GM19328 (cell line): ENCODE data around the gene UNC50.

Source experiments
- ATAC-seq: cut with Tn5 transposase; IDR thresholded peaks from one replicate; pipeline ENCODE4 v1.9.1; 2021; ENCODE audit warnings: mild to moderate bottlenecking, moderate library complexity; ENCODE audit not compliant: unreplicated experiment

Gene UNC50, protein sequence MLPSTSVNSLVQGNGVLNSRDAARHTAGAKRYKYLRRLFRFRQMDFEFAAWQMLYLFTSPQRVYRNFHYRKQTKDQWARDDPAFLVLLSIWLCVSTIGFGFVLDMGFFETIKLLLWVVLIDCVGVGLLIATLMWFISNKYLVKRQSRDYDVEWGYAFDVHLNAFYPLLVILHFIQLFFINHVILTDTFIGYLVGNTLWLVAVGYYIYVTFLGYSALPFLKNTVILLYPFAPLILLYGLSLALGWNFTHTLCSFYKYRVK

DNA sequence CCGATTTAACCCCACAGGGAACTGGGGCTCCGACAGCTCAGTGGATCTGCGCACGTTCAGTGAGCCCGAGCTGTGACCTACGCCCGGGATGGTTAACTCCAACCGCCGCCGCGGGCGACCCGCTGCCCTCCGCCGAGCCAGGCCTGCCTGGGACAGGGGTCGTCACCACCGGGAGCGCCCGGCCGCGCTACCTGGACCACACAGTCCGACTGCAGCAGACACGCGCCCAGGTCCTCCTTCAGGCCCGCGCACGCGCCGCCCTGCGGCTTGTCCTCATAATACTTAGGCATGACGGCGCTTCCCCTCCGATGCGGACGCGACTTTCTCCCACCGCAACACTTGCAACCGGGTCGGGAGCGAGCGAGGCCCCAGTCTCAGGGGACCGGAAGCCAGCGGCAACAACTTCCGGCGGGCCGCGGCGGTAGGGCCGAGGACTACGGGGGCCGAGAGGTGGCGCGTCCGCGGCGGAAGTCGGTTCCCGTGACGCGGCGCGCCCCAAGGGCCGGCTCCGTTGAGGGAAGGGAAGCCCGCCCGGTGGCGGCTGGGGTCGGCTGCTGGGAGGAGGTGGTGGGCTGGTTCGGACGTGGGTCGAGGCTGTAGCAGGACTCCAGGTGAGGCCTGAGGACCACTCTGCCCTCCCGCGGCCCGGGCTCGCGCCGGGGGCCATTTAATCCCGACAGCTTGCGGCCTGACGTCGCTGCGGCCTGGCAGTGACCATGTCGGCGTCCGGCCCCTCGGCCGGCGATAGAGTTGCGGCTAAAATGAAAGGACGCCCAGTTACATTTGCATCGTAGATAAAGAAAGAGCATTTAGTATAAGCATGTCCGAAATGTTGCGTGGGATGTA lies at the start of gene UNC50, which contains the start of gene COA5:
UNC50 (plus strand) TSS at position 474 of the 846 bp plus-strand sequence. CDS start 1,171 bp downstream, outside the sequence.
COA5 (minus strand) TSS at position 397 of the 846 bp plus-strand sequence; CDS start at position 290, 107 bp downstream.
- ATAC-seq = peak; percentile 82

DNA sequence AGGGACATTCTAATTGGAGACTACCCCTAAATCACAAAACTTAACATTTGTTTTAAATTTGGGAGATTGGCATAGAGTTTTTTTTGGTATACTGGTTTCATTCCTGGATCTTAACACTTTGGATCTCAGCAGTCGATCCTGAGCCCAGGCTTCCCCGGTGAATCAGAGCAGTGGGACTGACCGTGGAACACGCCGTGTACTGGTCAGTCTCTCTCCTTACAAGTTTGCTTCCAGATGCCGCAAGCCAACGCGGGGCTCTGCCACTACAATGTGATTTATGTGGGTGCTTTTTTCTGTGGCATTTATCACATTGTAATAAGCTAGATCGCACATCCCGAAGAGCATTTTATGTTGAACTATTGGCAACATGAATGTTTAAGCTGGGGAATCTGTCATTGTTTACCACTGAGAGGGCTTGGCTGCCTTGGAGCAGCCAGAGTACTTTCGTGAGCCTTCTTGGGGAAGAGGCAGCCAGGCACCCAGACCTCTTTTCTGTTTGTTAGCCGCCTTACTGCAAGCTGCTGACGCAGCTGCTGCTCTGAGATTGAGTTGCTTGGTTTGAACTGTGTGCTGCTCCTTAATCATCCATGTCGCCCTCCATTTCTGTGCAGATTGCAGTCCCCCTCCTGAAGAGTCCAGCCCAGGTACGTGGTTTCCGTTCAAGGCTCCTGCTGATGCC lies 49.4 kb upstream of the UNC50 start:
- no peak for ATAC-seq

DNA sequence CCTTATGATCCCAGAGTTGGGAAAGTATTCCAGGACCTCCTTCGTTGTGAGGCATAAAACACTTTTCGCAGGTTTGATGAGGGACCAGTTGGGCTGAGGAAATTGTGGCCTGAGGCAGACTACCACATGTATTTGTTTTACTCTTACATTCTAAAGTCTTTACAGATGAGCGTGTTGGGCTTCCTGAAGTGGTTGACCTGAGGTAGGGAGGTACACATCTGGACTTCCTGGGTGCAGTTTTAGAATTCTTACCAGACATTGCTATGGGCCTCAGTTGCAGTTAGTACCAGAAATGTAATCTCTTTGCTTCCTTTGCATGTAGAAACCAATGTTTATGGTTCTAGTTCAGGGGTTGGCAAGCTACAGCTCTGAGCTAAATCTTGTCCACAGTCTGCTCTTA lies 48.8 kb upstream of the UNC50 start:
- ATAC-seq = no peak

DNA sequence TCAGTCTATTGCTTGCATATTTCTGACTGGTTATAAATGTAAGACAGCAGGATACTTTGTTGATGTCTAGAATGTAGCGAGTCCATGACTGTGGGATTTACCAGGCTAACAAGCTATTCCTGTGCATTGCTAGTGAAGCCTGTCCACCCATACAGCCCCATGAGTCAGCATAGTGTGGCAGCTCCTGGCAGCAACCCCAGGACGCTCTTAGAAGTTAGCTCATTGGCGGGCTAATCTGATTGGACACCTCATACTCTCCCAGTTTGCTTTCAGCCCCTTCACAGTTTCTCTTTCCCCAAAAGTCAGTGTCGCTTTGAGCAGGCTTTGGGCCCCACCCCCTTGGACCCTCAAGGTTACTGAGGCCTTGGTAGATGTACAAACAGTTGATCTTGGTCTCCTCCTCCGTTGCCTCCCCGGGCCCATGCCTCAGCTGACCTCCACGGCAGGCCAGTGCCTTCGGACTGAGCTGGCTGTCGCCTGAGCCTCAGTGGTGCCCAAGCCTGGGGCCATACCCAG lies 48.1 kb upstream of the UNC50 start:
- ATAC-seq = no peak

DNA sequence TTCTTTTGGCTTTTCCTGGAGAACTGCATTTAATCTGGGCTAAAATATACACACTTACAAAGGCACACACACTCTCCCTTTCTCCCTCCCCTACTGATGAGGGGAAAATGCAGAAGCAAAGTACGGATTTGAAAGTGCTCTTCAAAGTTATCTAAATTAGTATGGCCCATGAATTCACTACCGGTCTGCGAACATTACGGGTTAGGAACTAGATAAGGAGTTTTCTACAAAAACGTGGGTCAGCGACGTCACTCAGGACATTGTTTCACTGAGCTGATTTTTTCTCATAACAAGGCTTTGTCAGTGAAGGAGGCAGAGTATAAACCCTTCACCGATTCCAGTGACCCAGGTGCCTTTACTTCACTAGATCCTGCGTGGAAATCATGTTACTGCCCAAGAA lies 47.4 kb upstream of the UNC50 start:
- no peak for ATAC-seq

DNA sequence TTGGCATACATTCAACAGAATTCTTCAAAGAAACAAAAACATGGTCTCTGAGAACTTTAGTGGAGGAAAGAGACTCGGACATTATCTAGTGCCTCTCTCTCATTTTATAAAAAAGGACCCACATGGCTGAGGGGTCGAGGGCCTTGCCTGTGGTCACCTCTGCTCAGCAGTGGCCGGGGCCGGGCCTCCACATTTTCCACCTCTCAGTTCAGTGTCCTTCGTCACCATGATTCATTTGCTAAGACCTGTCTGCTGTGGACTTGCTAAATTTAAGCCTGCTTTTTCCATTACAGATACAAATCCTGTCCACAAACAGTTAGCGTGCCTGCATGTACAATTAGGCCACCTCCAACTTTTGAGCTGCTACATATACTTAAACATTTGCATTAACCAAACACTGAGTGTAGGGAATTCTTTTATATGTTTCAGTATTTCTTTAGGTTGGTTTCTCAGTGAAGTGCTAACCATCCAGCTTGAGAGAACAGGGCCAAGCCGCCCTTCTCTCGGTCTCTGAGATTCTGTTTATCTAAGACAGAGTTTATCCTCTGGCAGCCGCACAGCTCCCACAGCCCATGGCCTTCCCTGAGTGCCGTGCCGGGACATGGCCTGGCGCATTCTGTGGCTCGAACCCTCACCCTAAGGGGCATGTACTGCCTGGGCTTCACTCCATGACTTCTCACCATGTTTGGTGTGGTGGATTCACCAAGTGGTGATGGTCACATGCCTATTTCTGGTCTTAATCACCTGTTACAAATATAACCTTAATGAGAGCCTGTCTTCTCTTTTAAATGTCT lies 46.3 kb upstream of the UNC50 start:
- no peak for ATAC-seq

DNA sequence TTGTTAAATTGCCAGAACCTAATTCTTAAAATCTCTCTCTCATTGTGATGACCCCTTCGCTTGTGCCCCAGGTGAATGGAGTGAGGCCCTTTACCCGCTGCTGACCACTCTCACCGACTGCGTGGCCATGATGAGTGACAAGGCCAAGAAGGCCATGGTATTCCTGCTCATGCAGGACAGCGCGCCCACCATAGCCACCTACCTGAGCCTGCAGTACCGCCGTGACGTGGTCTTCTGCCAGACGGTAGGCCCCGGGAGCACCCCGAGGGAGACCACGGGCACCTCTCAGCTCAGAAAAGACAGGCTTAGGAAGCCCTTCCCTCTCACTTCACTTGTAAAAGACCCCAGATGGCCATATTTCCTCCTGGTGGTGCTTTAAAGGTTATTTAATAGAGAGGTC lies 45.0 kb upstream of the UNC50 start:
- no peak for ATAC-seq

DNA sequence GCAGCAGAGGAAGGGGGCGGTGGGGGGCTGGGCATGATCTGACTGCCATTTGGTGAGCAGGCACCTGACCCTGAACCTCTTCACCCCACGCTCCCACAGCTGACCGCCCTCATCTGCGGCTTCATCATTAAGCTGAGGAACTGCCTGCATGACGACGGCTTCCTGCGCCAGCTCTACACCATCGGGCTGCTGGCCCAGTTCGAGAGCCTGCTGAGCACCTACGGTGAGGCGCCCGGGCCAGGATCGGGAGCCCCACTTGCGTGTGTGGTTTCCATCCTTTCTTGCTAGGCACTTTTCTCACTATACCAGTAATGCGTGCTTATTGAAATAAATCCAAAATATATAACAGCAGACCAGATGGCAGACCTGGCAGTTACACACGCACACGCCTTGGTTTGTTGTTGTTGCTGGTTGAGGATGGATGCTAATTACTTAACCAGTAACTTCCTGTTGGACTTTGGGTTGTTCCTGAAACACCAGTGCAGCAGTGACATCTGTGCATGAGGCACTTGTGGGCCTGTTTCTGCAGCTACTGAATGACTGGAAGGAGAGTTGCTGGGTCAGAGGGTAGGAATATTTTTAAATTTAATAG lies 43.8 kb upstream of the UNC50 start:
- ATAC-seq = no peak

DNA sequence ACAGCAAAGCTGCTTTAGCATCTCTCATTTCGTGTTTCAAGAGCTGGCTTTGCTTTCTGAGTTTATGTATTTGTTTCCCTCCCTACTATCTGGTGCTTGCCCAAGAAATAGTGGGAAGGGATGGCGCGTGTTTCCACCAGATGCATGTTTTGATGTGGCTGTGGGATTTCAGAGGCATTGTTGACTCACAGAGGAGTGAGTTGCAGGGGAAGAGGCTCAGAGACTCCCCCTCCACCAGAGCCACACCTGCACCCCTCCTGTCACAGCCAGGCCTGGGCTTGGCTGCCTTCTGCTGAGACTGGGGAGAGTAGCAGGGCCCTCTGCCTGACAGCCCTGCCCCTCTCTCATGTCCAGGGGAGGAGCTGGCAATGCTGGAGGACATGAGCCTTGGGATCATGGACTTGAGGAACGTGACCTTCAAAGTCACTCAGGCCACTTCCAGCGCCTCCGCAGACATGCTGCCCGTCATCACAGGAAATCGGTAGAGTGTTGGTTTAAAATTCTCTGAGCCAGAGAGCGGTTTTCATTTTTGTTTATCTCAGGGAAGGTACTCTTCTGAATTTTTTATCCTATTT lies 43.0 kb upstream of the UNC50 start:
- no peak for ATAC-seq

DNA sequence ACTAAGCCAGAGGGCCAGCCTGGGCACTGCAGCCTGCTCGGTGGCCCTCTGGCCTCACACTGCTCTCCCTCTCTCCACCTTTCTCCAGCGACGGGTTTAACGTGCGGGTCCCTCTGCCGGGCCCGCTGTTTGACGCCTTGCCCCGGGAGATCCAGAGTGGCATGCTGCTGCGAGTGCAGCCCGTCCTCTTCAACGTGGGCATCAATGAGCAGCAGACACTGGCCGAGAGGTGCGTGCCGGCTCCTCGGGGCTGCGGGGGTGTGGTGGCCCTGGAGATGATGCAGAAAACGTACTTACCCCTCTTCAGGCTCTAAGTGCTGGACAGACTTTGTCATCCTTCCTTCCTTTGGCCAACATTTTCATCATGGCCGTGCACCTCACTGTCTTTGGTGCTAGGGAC lies 42.4 kb upstream of the UNC50 start:
- ATAC-seq = no peak

DNA sequence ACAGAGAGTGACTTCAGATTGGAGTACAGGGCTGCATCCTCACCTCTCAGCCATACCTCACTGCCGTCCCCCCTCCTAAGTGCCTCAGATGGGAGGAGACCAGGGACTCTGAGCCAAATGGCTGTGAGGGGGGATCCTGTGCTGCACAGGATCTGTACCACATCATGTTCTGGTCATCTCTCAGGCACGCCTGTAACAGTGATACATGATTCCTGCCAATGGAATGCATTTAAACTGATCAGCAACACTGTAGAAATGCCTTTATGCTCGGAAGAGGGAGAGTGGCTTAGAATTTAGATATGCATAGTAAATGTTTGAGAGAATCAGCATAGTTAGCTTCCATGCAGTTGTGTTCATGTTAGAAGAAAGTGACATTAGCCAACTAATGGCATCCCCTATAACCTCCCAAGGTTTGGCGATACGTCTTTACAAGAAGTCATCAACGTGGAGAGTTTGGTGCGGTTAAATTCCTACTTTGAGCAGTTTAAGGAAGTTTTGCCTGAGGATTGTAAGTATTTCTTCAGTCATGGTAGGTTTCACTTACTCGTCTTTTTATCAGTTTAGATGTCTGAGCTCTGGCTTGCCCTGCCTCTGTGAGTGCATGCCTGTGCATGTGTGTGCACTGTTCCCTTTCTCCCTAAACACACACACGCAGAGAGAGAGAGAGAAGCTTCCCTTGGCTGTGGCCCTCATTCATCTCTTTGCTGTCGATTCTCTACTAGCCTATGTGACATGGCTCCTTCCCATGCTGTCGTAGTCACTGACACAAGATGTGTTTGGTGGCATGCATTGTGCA lies 40.0 kb upstream of the UNC50 start:
- ATAC-seq = no peak

DNA sequence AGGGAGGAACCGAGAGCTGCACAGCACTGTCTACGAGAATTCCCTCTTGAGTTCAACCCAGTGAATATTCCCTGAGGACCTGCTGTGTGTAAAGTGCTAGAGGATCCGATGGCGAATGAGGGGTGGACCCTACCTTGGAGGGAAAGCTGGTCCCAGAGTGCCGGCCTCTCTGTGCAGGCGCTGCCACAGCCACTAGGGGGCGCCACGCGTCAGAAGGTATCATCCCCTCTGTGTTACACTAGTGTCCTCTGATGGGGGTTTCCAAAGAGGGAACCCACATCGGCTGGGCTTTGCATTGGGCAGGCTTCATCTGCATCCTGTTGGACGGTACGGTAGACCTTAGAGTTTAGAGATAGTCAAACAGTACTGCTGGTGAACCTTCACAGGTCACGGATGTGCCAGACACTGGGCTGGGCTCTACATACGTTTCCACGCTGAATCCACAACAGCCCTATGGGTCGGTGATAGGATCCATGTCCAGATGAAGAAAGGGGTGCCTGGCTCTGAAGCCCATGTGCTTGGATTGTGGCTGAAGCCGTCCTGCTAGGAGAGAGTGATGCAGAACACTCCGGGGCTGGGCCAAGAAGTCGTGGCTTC lies 39.1 kb upstream of the UNC50 start:
- no peak for ATAC-seq

DNA sequence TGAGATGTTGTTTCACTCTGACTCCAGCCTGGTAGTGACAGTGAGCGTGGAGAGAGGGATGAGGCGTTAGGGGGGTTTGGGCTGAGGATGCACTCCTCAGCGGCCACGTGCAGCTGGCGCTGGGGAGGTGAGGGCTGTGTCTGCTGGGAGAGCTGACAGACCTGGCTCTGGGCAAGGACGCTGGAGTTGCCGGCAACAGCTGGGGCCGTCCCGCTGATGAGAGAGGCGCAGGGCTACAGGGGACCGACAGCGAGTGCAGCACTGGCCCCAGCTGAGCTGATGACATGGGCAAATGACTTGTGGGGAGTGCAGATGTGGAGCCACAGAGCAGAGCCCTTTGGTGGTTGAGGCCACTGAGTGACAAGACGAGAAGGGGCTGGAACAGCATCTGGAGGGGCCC lies 38.5 kb upstream of the UNC50 start:
- no peak for ATAC-seq

DNA sequence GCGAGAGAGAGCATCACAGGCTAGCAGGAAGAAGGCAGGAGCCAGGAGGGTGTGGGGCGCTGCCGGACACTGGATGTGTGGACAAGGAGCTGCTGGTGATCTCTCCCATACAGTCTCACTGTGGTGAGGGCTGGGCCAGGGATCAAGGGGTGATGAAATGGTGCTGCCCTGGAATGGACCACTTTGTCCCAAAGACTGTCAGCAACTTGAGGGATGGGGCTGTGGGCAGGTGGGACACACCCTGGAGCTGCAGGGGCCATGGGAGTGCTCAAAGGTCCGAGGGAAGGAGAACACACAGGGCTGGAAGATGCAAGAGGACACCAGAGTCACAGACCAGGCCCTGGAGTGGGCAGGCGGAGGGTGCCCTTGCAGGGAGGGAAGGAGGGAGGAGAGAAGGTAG lies 38.0 kb upstream of the UNC50 start:
- ATAC-seq = no peak

DNA sequence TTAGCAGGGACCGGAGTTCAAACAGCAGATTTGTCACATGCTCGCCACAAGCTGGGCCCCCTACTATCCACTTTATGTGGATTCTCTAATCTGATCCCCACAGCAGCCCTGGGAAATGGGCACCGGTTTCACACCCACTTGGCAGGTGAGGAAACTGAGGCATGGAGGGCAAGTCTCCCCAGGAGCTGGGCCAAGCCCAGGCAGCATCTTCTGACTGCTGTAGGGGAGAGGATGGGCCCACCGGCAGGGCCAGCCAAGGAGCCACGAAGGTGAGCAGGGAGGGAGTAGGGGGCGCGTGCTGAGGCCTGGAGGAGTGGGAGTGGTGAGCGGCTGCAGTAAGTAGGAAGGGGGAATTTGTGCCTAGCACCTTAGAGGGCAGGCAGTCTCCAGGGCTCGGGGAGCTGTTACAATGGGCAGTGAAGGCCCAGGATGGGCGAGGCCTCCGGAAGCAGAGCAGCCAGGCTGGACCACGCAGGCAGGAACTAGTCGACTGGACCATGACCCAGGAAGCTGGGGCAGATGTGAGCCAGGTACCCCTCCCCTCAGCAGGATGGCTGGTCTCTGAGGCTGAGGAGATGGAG lies 37.2 kb upstream of the UNC50 start:
- no peak for ATAC-seq

DNA sequence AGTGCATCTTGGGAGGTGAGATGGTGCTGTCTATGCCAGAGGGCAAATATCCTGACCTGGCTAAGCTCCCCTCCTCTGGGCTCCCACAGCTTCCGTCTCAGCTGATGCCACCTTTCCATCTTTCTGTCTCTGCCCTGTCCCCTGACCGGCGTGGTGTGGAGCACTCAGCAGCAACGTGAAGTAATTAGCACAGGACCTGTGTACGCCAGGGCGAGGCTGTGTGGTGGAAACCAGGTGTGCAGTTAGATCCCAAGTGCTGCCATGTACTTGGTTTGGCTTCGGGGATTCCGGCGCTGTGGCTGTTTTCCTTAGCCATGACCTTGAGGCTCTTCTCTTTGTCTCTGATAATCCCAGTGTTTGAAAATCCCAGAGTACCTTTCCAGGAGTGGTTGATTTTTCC lies 36.6 kb upstream of the UNC50 start:
- ATAC-seq = no peak

DNA sequence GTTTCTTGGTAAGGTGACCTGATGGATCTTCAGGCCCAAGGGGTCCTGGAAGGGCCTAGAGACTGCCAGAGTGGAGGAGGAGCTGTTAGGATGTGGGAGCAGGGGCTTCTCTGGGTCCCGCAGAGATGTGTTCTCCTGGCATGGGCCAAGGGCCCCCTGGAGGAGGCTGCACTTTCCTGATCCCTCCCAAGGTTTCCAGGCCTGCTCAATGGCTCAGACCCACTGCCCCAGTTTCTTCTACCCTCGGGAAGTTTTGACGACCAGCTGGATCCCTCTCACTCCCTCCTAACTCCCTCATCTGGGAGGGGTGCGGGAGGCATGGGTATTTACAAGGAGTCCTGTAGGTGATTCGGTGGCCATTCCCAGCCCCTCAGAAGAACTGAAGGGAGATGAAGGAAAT lies 36.2 kb upstream of the UNC50 start:
- no peak for ATAC-seq

DNA sequence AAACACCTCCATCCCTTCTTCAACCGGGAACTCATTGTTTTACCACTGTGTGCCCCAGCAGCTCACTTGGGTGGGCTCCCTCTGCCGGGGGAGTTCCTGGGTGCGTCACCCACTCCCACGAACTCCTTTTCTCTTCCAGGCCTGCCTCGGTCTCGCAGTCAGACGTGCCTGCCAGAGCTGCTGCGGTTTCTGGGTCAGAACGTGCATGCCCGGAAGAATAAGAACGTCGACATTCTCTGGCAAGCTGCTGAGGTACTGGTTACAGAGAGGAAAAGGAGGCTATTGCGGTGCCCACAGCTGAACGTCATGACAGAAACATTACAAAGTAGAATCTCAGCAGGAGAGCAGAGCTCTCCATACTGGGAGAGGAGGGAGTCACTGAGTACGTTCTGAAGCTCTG lies 35.7 kb upstream of the UNC50 start:
- ATAC-seq = no peak
